AG10803 (cell line): Measurements from ENCODE around the gene TNRC6C.
"Not testable (repeated sequence)": the region's sequence is repeated elsewhere in the genome, so short reads cannot be mapped to it uniquely, and the experiment has no call there.

Source experiments
- DNase-seq: peaks from one replicate; pipeline ENCODE4 v3.0.0; 2010; ENCODE audit warnings: low read depth
- H3K4me3 ChIP-seq: 2 replicates; pipeline ENCODE4 v1.5.1; 2011; ENCODE audit warnings: mild to moderate bottlenecking, low read length, control low read depth
- CTCF ChIP-seq: conservative IDR thresholded peaks from 2 replicates; pipeline ENCODE4 v1.5.1; 2011; ENCODE audit warnings: mild to moderate bottlenecking, low read length, control low read depth, inconsistent platforms

The TNRC6C gene

GRCh38 chr17:77930780-77931768 is 27.4 kb upstream of the TNRC6C start:
- H3K4me3 ChIP-seq, result no peak overlapping the region
- TF ChIP-seq CTCF, result no peak
- no peak for DNase-seq

GRCh38 chr17:77933777-77934398 is 24.6 kb upstream of the TNRC6C start:
- DNase-seq, result no peak
- TF ChIP-seq CTCF, result no peak
- H3K4me3 ChIP-seq, result no peak overlapping the region

- no peak overlapping the region for H3K4me3 ChIP-seq
- no peak for DNase-seq
- TF ChIP-seq CTCF, result no peak
These were observed 23.4 kb upstream of the TNRC6C start for GRCh38 chr17:77935121-77935571.

GRCh38 chr17:77935744-77936143 is 22.8 kb upstream of the TNRC6C start:
- DNase-seq, H3K4me3 ChIP-seq: not testable (repeated sequence)

- no peak for TF ChIP-seq CTCF
- no peak for DNase-seq
- no peak overlapping the region for H3K4me3 ChIP-seq
These were observed 21.6 kb upstream of the TNRC6C start for GRCh38 chr17:77936881-77937280.

GRCh38 chr17:77941004-77941403 is 17.5 kb upstream of the TNRC6C start:
- H3K4me3 ChIP-seq, result no peak overlapping the region
- no peak for DNase-seq
- no peak for TF ChIP-seq CTCF

- no peak for TF ChIP-seq CTCF
- no peak overlapping the region for H3K4me3 ChIP-seq
- no peak for DNase-seq
These were observed 16.2 kb upstream of the TNRC6C start for GRCh38 chr17:77942112-77942988.
